Astrocyte of the cerebellum (primary cell): ENCODE measurements around the gene RMP24.

Source experiments
- DNase-seq: peaks from one replicate; pipeline ENCODE4 v3.0.0-alpha.2; 2011; ENCODE audit warnings: low read depth
- H3K4me3 ChIP-seq: 2 replicates; pipeline ENCODE4 v1.5.1; 2011; ENCODE audit warnings: mild to moderate bottlenecking, low read depth, low read length, moderate library complexity
- in situ Hi-C: cut with HindIII; loops from 2 replicates; pipeline ENCODE4 v1.10.0; 2017; ENCODE audit warnings: low sequenced_read_pairs
- TF ChIP-seq, protein P1 (sequence below): IDR thresholded peaks from 2 replicates; pipeline ENCODE4 v1.5.1; 2012; ENCODE audit warnings: low read length, low read depth, moderate library complexity, mild to moderate bottlenecking; ENCODE audit errors: missing control alignments

The RMP24 gene

DNA sequence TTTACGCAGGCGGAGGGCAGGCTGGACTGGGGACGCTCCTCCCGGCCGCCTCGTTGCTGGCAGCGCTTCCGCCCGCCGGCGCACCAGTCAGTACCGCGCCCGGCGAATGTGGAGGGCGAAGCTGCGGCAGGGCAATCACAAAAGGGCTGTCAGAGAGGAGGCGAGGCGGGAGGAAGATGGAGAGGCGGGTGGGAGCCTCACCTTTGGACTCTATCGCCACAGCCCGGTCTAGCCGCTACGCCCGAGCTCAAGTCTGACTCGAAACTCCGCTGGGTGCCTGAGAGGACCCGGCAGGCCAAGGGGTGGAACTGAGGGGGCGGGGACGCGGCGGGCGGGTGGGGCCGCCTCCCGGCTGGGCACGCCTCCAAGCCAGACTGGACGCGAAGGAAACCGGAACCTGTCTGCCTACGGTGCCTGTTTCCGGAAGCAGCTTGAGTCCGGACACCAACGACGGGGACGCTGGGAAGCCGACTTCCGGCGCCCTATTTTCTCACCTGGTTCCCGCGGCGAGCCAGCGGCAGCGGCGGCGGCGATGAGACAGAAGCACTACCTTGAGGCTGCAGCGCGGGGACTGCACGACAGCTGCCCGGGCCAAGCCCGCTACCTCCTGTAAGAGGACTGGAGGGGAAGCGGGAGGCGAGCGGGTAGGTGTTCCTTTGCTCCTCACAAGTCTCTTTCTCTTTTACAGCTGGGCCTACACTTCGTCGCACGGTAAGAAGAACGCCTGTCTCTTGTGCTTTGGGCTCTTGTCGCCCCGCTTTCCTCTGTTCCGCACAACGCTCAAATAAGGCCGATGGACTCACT is at the start of gene RMP24:
Gene RMP24 (plus strand): TSS at position 483 of the 804 bp plus-strand sequence.
- peak; percentile 90 for DNase-seq
- in situ Hi-C loops = no loop called here
- TF ChIP-seq, protein P1, sequence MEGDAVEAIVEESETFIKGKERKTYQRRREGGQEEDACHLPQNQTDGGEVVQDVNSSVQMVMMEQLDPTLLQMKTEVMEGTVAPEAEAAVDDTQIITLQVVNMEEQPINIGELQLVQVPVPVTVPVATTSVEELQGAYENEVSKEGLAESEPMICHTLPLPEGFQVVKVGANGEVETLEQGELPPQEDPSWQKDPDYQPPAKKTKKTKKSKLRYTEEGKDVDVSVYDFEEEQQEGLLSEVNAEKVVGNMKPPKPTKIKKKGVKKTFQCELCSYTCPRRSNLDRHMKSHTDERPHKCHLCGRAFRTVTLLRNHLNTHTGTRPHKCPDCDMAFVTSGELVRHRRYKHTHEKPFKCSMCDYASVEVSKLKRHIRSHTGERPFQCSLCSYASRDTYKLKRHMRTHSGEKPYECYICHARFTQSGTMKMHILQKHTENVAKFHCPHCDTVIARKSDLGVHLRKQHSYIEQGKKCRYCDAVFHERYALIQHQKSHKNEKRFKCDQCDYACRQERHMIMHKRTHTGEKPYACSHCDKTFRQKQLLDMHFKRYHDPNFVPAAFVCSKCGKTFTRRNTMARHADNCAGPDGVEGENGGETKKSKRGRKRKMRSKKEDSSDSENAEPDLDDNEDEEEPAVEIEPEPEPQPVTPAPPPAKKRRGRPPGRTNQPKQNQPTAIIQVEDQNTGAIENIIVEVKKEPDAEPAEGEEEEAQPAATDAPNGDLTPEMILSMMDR = no peak
- peak within 1 kb of the TSS; percentile 99 for H3K4me3 ChIP-seq

DNA sequence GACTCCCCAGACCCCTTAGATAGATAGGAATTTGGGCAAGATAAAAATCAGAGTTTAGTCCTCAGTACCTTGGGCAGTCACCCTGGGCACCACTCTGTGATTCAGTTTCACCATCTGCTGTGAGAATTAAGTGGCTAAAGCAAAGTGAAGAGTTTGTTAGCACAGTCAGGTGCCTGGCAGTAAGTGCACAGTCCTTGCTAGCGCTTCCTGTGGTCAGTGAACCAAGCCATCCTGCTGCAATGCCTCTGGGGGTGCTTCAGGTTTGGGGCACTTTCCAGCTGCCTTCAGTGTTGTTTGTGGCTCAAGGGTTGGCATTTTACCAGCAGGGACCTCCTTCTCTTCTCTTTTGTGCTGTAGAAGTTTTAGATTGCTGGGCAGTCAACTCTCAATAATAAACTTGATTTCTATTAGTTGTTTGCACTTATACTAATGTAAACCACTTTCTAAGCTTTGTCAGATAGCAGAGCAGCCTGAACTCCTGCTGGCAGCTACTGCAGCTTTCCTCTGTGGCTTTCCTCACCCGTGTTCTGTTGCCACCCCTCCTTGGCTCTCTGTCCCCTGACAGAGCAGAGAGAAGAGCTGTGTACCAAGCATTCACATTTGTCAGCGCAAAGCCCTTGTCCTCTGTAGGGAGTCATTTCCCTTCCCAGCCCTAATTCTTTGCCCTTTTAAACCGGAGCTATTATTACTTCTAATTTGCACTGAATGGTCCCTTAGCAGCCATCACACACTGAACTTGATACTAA is 48.4 kb upstream of the RMP24 start:
- no peak for DNase-seq
- TF ChIP-seq, protein P1 = no peak
- no peak overlapping the region for H3K4me3 ChIP-seq
- in situ Hi-C loops = no loop called here

DNA sequence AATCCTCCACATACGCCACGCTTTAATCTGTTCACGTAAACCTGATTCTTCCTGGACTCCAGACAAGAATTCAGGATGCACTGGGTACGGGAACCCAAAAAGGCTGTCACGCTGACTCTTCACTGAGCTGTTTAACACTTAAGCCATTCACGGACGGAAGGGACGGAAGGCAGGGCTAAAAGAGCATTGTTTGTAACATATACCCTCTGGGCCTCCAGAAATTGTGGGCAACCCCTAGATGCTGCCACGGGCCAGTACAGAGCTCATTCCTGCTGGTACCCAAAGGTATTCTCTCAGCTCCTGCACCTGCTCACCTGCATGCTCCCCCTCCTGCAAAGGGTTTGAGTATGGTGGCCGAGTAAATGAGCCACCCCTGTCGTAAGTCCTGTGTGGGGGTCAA is 45.6 kb upstream of the RMP24 start:
- in situ Hi-C loops = no loop called here
- TF ChIP-seq, protein P1 = no peak
- H3K4me3 ChIP-seq = no peak overlapping the region
- DNase-seq = no peak

DNA sequence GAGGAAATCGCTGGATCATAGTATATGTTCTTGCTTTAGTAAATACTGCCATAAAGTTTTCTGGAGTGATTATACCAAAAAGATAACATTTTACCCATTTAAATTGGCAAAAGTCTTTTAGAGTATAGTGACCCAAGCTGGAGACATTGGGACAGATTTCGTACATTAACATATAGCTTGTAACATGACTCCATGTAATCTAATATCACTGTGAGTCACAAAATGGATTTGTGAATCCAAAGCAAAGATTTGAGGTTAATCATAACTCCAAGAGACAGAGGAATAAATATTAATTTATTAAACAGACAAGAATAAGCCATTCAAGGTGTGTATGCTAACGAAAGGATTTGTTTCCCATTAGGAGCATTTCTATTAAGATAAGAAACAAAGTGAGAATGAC is 45.0 kb upstream of the RMP24 start:
- H3K4me3 ChIP-seq = no peak overlapping the region
- DNase-seq = no peak
- TF ChIP-seq, protein P1 = no peak
- in situ Hi-C loops = no loop called here

DNA sequence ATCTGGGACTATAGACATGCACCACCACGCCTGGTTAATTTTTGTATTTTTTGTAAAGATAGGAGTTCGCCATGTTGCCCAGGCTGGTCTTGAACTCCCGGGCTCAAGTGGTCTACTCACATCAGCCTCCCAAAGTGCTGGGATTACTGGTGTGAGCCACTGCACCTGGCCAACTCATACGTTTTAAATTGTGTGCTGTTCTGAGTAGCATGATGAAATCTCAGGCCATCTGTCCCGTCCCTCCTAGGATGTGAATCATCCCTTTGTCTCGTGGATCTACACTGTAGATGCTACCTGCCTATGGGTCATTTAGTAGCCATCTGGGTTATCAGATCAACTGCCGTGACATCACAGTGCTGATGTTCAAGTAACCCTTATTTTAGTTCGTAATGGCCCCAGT is 38.5 kb upstream of the RMP24 start:
- no peak for DNase-seq
- no peak overlapping the region for H3K4me3 ChIP-seq
- in situ Hi-C loops = no loop called here
- TF ChIP-seq, protein P1 = no peak

DNA sequence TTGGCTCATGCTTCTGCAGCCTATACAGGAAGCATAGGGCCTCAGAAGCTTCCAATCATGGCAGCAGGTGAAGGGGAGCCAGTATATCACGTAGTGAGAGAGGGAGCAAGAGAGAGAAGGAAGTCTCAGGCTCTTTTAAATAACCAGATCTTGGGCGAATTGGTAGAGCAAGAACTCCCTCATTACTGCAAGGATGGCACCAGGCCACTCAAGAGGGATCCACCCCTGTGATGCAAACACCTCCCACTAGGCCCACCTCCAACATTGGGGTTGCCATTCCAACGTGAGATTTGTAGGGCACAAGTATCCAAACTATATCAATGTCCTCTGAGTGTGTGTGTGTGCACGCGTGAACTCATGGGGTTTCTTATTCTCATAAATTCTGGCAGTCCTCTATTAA is 37.6 kb upstream of the RMP24 start:
- TF ChIP-seq, protein P1 = no peak
- DNase-seq = no peak
- H3K4me3 ChIP-seq = no peak overlapping the region
- in situ Hi-C loops = no loop called here
